ENCODE measurements around the gene IRS1. TPM values are rescaled to one million over a fixed set of nuclear protein-coding genes. Genes with fewer than 3 reads are reported as not detected.

IRS1 gene
- polyA plus RNA-seq, 2 of the 4 experiments (the other 2 are of a cell fraction): 10.4 to 13.9 TPM

DNA sequence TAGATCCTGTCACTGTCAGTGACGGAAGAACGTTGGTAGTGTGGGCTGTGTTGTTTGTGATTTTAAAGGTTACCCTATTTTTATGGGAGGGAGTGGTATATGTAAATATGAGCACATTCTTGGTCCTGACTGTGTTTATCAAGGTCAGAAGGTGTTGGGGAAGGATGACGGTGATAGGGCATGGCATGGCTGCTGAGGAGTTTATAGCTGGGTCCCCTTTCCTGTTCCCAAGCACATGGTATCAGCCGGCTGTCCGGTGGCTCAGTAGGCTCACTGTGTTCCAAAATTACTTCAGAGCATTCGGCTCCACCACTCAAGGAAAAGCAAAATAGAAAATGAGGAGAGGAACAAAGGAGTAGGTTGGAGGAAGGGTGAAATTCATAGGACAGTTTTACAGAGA, 28.6 kb downstream of the IRS1 start:
- H3K4me3 ChIP-seq: no peak overlapping the region
- H3K27ac ChIP-seq: peak overlapping the region in 1 of 2 experiments; percentile 51; a peak in 3 of 6 replicates
- TF ChIP-seq MYC (IDR thresholded peaks at IDR 0.05; ENCODE audit: borderline replicate concordance, low read length) (no peak), FOSB (CRISPR knock-in tag; IDR thresholded peaks at IDR 0.05) (no peak), CBX2 (IDR thresholded peaks at IDR 0.05; ENCODE audit: borderline replicate concordance, low read depth) (no peak), ZSCAN20 (CRISPR knock-in tag; IDR thresholded peaks at IDR 0.05) (no peak), JUN (IDR thresholded peaks at IDR 0.05) (no peak), HDAC2 (IDR thresholded peaks at IDR 0.05) (no peak), BHLHE40 (IDR thresholded peaks at IDR 0.05; ENCODE audit: low read depth, low read length) (no peak), CEBPB (IDR thresholded peaks at IDR 0.05) (no peak), PHF8 (IDR thresholded peaks at IDR 0.05; ENCODE audit: borderline replicate concordance, low read depth) (no peak)
- TF ChIP-seq, protein P1, sequence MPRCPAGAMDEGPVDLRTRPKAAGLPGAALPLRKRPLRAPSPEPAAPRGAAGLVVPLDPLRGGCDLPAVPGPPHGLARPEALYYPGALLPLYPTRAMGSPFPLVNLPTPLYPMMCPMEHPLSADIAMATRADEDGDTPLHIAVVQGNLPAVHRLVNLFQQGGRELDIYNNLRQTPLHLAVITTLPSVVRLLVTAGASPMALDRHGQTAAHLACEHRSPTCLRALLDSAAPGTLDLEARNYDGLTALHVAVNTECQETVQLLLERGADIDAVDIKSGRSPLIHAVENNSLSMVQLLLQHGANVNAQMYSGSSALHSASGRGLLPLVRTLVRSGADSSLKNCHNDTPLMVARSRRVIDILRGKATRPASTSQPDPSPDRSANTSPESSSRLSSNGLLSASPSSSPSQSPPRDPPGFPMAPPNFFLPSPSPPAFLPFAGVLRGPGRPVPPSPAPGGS (IDR thresholded peaks at IDR 0.05): no peak
- TF ChIP-seq, protein P2, sequence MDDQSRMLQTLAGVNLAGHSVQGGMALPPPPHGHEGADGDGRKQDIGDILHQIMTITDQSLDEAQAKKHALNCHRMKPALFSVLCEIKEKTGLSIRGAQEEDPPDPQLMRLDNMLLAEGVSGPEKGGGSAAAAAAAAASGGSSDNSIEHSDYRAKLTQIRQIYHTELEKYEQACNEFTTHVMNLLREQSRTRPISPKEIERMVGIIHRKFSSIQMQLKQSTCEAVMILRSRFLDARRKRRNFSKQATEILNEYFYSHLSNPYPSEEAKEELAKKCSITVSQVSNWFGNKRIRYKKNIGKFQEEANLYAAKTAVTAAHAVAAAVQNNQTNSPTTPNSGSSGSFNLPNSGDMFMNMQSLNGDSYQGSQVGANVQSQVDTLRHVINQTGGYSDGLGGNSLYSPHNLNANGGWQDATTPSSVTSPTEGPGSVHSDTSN (IDR thresholded peaks at IDR 0.05): no peak
- TF ChIP-seq, protein P3, sequence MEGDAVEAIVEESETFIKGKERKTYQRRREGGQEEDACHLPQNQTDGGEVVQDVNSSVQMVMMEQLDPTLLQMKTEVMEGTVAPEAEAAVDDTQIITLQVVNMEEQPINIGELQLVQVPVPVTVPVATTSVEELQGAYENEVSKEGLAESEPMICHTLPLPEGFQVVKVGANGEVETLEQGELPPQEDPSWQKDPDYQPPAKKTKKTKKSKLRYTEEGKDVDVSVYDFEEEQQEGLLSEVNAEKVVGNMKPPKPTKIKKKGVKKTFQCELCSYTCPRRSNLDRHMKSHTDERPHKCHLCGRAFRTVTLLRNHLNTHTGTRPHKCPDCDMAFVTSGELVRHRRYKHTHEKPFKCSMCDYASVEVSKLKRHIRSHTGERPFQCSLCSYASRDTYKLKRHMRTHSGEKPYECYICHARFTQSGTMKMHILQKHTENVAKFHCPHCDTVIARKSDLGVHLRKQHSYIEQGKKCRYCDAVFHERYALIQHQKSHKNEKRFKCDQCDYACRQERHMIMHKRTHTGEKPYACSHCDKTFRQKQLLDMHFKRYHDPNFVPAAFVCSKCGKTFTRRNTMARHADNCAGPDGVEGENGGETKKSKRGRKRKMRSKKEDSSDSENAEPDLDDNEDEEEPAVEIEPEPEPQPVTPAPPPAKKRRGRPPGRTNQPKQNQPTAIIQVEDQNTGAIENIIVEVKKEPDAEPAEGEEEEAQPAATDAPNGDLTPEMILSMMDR (IDR thresholded peaks at IDR 0.05): no peak
- TF ChIP-seq, protein P4, sequence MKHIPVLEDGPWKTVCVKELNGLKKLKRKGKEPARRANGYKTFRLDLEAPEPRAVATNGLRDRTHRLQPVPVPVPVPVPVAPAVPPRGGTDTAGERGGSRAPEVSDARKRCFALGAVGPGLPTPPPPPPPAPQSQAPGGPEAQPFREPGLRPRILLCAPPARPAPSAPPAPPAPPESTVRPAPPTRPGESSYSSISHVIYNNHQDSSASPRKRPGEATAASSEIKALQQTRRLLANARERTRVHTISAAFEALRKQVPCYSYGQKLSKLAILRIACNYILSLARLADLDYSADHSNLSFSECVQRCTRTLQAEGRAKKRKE (CRISPR knock-in tag; IDR thresholded peaks at IDR 0.05; ENCODE audit: low read depth): no peak
- TF ChIP-seq, protein P5, sequence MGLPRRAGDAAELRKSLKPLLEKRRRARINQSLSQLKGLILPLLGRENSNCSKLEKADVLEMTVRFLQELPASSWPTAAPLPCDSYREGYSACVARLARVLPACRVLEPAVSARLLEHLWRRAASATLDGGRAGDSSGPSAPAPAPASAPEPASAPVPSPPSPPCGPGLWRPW (IDR thresholded peaks at IDR 0.05): no peak
- TF ChIP-seq, protein P6, sequence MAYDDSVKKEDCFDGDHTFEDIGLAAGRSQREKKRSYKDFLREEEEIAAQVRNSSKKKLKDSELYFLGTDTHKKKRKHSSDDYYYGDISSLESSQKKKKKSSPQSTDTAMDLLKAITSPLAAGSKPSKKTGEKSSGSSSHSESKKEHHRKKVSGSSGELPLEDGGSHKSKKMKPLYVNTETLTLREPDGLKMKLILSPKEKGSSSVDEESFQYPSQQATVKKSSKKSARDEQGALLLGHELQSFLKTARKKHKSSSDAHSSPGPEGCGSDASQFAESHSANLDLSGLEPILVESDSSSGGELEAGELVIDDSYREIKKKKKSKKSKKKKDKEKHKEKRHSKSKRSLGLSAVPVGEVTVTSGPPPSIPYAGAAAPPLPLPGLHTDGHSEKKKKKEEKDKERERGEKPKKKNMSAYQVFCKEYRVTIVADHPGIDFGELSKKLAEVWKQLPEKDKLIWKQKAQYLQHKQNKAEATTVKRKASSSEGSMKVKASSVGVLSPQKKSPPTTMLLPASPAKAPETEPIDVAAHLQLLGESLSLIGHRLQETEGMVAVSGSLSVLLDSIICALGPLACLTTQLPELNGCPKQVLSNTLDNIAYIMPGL (CRISPR knock-in tag; IDR thresholded peaks at IDR 0.05; ENCODE audit: borderline replicate concordance): no peak
- peaks cover 35% of the 10 kb centered on the region for H3K4me1 ChIP-seq
- peak overlapping the region; percentile 56 for H3K4me2 ChIP-seq
- peak in 1 of 2 experiments; percentile 61; a peak in 3 of 6 replicates for ATAC-seq
- peaks cover 7% of the 10 kb centered on the region; the same call in 1 of the 3 replicates for H3K9me3 ChIP-seq
- WGBS (ENCODE audit: missing lambda C conversion rate): 49% methylated on average over 6 of the region's 6 CpGs
- ChIA-PET CTCF (interaction anchor here (0.7 to 2.3 kb wide), 2 partner anchors 25 to 44 kb away, joined by 3 to 9 read pairs; no protein-coding TSS in a partner anchor), POLR2A (no interaction called here)
- no peak for FAIRE-seq
- DNase-seq (ENCODE audit: low read depth in 1 of 2, low spot score in 1 of 2): peak in 1 of 2 experiments; percentile 56

DNA sequence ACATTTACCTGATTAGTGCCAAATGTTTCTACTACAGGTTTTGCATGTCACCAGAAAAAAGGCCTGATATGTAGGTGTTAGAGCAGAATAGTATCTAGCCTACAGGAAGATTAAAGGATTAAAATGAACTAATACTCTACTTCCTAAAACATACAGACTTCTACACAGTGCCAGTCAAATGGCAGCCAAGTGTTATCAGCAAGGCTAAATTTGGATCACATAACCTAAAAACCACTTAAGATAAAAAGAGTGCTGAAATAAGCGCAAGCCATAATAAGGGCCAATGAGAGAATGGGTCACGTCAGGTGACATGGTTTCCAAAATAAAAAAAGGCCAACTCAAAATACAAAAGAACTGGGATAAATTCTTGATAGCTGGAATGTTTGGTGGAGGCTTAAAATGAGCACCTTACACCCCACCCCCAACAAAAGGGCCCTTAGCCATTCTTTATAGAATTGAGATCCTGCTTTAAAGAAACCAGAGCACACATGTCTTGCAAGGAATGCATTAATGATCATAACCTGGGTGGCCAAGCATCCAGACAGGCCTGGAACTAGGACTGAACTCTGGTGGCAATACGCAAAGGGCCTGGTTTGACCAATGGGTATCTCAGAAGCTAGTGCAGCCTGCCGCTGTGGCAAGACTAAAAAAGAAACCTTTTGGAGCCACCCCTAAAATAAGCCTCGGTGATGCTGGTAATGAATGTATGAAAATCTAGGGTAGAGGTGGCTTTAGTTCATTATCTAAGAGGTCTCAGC, 32.4 kb downstream of the IRS1 start:
- WGBS (ENCODE audit: missing lambda C conversion rate): 92% methylated on average over 5 of the region's 5 CpGs
- Histone ChIP-seq H3K27ac (no peak overlapping the region), H3K4me1 (peaks cover 17% of the 10 kb centered on the region), H3K9me3 (peaks cover 8% of the 10 kb centered on the region; the same call in 2 of the 3 replicates), H3K4me2 (no peak overlapping the region), H3K4me3 (no peak overlapping the region)
- FAIRE-seq (no peak), ATAC-seq (no peak), DNase-seq (ENCODE audit: low read depth in 1 of 2, low spot score in 1 of 2) (no peak)
- ChIA-PET CTCF (no interaction called here), POLR2A (no interaction called here)
- TF ChIP-seq HOXB13 (CRISPR knock-in tag; IDR thresholded peaks at IDR 0.05; ENCODE audit: low read depth) (no peak), ESRRA (IDR thresholded peaks at IDR 0.05; ENCODE audit: borderline replicate concordance, low read length) (no peak), FOSL2 (IDR thresholded peaks at IDR 0.05) (no peak), FOSL2 (CRISPR knock-in tag; IDR thresholded peaks at IDR 0.05) (no peak), NPAS2 (CRISPR knock-in tag; IDR thresholded peaks at IDR 0.05; ENCODE audit: borderline replicate concordance) (no peak), EP300 (IDR thresholded peaks at IDR 0.05) (no peak), EHMT2 (IDR thresholded peaks at IDR 0.05; ENCODE audit: low read depth) (no peak), MYC (IDR thresholded peaks at IDR 0.05; ENCODE audit: borderline replicate concordance, low read length) (no peak)
- TF ChIP-seq, protein P5 (IDR thresholded peaks at IDR 0.05): no peak
- TF ChIP-seq, protein P7, sequence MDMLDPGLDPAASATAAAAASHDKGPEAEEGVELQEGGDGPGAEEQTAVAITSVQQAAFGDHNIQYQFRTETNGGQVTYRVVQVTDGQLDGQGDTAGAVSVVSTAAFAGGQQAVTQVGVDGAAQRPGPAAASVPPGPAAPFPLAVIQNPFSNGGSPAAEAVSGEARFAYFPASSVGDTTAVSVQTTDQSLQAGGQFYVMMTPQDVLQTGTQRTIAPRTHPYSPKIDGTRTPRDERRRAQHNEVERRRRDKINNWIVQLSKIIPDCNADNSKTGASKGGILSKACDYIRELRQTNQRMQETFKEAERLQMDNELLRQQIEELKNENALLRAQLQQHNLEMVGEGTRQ (IDR thresholded peaks at IDR 0.05): no peak
- TF ChIP-seq, protein P4 (CRISPR knock-in tag; IDR thresholded peaks at IDR 0.05; ENCODE audit: low read depth): no peak
